ENCODE results near the gene SMLR1. TPM values are rescaled to one million over a fixed set of nuclear protein-coding genes. Genes with fewer than 3 reads are reported as not detected.

The SMLR1 gene
- total RNA-seq, 1 experiment from 2014 or later = not detected

DNA sequence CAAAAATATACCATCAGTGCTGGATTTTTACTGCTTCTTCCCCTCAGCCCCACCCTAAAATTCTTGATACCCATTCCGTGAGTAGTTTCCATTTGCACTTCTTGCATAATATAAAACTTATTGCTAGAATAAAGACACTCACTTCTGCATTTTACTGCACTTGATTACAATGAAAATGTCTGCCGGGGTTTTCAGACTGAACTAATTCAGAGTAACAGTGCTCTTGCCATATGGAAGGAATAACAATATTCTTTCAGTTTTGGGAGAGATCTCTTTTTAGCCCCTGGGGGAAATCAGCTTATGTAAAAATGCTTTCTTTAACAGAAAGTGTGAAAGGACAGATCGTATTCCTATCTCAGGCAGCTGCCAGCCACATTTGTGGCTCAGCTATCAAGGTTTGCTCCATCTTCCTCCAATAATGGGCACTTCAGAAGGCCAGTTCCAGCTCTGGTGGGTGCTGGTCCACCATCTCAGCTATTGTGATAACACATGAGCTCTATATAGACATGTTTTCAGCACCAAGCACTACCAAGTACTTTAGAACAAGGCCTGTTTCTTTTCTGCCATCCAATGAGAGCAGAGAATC lies 8.9 kb downstream of the SMLR1 start (continued):
- TF ChIP-seq EZH2phosphoT487 (IDR thresholded peaks at IDR 0.05; ENCODE audit: borderline replicate concordance) (no peak), SRF (IDR thresholded peaks at IDR 0.05; ENCODE audit: low read depth) (no peak), EGR1 (IDR thresholded peaks at IDR 0.05; ENCODE audit: low read depth) (no peak)
- TF ChIP-seq, protein P1, sequence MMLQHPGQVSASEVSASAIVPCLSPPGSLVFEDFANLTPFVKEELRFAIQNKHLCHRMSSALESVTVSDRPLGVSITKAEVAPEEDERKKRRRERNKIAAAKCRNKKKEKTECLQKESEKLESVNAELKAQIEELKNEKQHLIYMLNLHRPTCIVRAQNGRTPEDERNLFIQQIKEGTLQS (IDR thresholded peaks at IDR 0.05) = no peak
- TF ChIP-seq, protein P2, sequence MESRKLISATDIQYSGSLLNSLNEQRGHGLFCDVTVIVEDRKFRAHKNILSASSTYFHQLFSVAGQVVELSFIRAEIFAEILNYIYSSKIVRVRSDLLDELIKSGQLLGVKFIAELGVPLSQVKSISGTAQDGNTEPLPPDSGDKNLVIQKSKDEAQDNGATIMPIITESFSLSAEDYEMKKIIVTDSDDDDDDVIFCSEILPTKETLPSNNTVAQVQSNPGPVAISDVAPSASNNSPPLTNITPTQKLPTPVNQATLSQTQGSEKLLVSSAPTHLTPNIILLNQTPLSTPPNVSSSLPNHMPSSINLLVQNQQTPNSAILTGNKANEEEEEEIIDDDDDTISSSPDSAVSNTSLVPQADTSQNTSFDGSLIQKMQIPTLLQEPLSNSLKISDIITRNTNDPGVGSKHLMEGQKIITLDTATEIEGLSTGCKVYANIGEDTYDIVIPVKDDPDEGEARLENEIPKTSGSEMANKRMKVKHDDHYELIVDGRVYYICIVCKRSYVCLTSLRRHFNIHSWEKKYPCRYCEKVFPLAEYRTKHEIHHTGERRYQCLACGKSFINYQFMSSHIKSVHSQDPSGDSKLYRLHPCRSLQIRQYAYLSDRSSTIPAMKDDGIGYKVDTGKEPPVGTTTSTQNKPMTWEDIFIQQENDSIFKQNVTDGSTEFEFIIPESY (IDR thresholded peaks at IDR 0.05; ENCODE audit: extremely low read depth, insufficient replicate concordance, low read length) = no peak

DNA sequence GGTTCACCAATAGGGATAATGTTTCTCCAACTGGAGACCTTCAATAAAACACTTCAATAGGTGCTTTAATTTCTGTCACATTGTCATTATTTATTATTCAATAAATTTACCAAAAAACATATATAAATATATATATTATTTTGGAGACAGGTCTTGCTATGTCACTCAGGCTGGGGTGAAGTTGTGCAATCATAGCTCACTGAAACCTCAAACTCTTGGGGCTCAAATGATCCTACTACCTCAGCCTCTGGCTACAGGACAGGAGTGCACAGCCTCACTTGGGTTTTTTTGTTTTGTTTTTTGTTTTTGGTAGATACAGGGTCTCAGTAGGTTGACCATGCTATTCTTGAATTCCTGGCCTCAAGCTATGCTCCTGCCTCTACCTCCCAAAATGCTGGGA lies 9.9 kb downstream of the SMLR1 start:
- no peak for TF ChIP-seq ZFX (IDR thresholded peaks at IDR 0.05)
- TF ChIP-seq CEBPB (IDR thresholded peaks at IDR 0.05; ENCODE audit: low read depth) = no peak
- no peak for TF ChIP-seq SIN3A (IDR thresholded peaks at IDR 0.05; ENCODE audit: low read depth)
- no peak for TF ChIP-seq TCF7L2 (IDR thresholded peaks at IDR 0.05; ENCODE audit: borderline replicate concordance, extremely low read depth, insufficient read depth, insufficient read length)
- TF ChIP-seq, protein P3, sequence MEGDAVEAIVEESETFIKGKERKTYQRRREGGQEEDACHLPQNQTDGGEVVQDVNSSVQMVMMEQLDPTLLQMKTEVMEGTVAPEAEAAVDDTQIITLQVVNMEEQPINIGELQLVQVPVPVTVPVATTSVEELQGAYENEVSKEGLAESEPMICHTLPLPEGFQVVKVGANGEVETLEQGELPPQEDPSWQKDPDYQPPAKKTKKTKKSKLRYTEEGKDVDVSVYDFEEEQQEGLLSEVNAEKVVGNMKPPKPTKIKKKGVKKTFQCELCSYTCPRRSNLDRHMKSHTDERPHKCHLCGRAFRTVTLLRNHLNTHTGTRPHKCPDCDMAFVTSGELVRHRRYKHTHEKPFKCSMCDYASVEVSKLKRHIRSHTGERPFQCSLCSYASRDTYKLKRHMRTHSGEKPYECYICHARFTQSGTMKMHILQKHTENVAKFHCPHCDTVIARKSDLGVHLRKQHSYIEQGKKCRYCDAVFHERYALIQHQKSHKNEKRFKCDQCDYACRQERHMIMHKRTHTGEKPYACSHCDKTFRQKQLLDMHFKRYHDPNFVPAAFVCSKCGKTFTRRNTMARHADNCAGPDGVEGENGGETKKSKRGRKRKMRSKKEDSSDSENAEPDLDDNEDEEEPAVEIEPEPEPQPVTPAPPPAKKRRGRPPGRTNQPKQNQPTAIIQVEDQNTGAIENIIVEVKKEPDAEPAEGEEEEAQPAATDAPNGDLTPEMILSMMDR (IDR thresholded peaks at IDR 0.05 in 2 of 3, conservative IDR thresholded peaks at IDR 0.05 in 1 of 3; ENCODE audit: borderline replicate concordance in 1 of 3, insufficient read depth in 1 of 3, low read depth in 2 of 3, low read length in 2 of 3) = no peak
- TF ChIP-seq, protein P4, sequence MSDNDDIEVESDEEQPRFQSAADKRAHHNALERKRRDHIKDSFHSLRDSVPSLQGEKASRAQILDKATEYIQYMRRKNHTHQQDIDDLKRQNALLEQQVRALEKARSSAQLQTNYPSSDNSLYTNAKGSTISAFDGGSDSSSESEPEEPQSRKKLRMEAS (IDR thresholded peaks at IDR 0.05) = no peak
- TF ChIP-seq, protein P5, sequence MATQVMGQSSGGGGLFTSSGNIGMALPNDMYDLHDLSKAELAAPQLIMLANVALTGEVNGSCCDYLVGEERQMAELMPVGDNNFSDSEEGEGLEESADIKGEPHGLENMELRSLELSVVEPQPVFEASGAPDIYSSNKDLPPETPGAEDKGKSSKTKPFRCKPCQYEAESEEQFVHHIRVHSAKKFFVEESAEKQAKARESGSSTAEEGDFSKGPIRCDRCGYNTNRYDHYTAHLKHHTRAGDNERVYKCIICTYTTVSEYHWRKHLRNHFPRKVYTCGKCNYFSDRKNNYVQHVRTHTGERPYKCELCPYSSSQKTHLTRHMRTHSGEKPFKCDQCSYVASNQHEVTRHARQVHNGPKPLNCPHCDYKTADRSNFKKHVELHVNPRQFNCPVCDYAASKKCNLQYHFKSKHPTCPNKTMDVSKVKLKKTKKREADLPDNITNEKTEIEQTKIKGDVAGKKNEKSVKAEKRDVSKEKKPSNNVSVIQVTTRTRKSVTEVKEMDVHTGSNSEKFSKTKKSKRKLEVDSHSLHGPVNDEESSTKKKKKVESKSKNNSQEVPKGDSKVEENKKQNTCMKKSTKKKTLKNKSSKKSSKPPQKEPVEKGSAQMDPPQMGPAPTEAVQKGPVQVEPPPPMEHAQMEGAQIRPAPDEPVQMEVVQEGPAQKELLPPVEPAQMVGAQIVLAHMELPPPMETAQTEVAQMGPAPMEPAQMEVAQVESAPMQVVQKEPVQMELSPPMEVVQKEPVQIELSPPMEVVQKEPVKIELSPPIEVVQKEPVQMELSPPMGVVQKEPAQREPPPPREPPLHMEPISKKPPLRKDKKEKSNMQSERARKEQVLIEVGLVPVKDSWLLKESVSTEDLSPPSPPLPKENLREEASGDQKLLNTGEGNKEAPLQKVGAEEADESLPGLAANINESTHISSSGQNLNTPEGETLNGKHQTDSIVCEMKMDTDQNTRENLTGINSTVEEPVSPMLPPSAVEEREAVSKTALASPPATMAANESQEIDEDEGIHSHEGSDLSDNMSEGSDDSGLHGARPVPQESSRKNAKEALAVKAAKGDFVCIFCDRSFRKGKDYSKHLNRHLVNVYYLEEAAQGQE (IDR thresholded peaks at IDR 0.05; ENCODE audit: low read depth) = no peak
- no peak for TF ChIP-seq POLR2A (IDR thresholded peaks at IDR 0.05; ENCODE audit: borderline replicate concordance, extremely low read depth, insufficient read depth, insufficient read length)
- no peak for TF ChIP-seq YY1 (IDR thresholded peaks at IDR 0.05; ENCODE audit: extremely low read depth, insufficient replicate concordance, low read depth, low read length)
- TF ChIP-seq, protein P1 (IDR thresholded peaks at IDR 0.05) = no peak
- no peak for TF ChIP-seq CBX3 (IDR thresholded peaks at IDR 0.05; ENCODE audit: low read depth)
- POLR2A ChIA-PET = no interaction called here
- intact Hi-C loops (cut with micrococcal nuclease) = no loop called here

More for the DNA sequence above, 9.9 kb downstream of the SMLR1 start:
- no peak for ATAC-seq
- BruUV-seq (replicated peaks) = no TSS peak
- no peaks in the 10 kb centered on the region for H3K9me3 ChIP-seq (ENCODE audit: control insufficient read depth in 1 of 2, insufficient read depth in 1 of 2, low read depth in 1 of 2, low read length in 2 of 2)
- no peak overlapping the region for H3K4me2 ChIP-seq (ENCODE audit: low read length)
- no peak overlapping the region for H3K9ac ChIP-seq (ENCODE audit: low read length)
- RAD21 ChIA-PET (ENCODE audit: low non-redundant PET in 1 of 2, low total read pairs in 2 of 2, uncharacterized antibody in 2 of 2, unreplicated experiment in 2 of 2) = no interaction called here
- no peaks in the 10 kb centered on the region for H3K79me2 ChIP-seq (ENCODE audit: insufficient read depth, low read length)
- H3K36me3 ChIP-seq (ENCODE audit: control insufficient read depth in 1 of 2, insufficient read depth in 2 of 2, low read length in 2 of 2) = no peaks in the 10 kb centered on the region
- H3K4me3 ChIP-seq (replicated peaks in 1 of 2; ENCODE audit: low read depth in 1 of 2, low read length in 2 of 2) = no peak overlapping the region
- no peaks in the 10 kb centered on the region for H3K27me3 ChIP-seq (ENCODE audit: insufficient read depth, low read length)
- no peaks in the 10 kb centered on the region for H3K9me2 ChIP-seq (ENCODE audit: insufficient read depth)
- H4K20me1 ChIP-seq (ENCODE audit: insufficient read depth) = no peaks in the 10 kb centered on the region
- H3K27ac ChIP-seq (ENCODE audit: low read depth, low read length) = no peak overlapping the region
- H2AFZ ChIP-seq (ENCODE audit: low read depth, low read length, poor library complexity, severe bottlenecking) = no peak overlapping the region
- CTCF ChIA-PET = no interaction called here
- no peak for DNase-seq (ENCODE audit: low read depth, low spot score)
- H3K4me1 ChIP-seq (ENCODE audit: control insufficient read depth in 1 of 2, insufficient read depth in 2 of 2, low read length in 2 of 2) = no peaks in the 10 kb centered on the region

All from HCT116 (cell line).